Smooth muscle cell of the brain vasculature (primary cell): ENCODE results near the gene MYH13.

Source experiments
- DNase-seq: peaks from one replicate; pipeline ENCODE4 v3.0.0-alpha.2; 2012; ENCODE audit warnings: low read depth, low spot score

The MYH13 gene

DNA sequence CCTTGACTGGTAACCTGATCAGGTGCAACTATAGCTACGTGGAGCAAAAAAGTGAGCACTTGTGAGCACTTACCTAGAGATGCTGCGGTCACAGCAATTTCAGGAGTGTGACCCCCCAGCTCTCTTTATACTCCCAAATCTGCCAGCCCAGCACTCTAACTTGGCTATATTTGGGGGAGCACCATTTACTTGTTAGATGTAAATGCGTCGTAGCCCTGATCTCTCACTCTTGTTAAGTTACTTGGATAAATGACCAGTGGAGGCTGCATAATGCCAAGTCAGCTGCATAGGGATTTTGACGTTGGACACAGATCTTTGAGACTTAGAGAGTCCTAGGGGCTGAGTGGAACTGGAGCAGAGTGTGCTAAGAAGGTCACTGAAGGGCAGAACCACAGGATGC, at the start of gene MYH13:
TSS of gene MYH13 (minus strand) at position 101 of the 400 bp plus-strand sequence. CDS start 8,476 bp downstream, outside the sequence.
- DNase-seq: no peak

DNA sequence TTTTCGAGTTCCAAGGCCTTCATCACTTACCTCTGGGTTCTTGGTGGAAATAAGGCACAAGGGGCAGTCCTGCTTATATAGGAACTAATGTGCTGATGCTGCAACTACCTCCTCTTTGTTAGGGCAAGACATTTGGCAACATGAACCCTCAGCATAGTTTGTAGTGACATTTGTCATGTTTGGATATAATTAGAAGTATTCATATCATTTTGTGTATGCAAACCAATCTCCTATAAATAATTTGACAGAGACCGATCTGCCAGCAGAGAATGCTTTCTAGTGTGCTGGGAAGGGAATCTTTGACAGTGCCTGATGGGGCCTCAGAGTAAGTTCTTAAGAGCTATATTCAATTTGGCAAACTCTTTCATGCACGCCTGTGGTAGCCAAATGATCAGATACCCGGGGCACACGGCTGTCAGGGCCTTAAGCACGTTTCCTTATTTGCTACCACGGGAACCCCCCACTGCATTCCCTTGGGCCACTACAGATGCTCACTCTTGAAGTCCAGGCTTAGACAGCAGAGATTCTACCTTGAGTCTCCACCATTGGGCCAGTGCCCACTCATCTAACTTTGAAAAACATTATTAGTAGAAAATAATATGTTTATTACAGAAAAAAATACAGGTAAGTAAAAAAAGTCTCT, 49.2 kb upstream of the MYH13 start, which contains the start of gene MYH8:
TSS of gene MYH8 (minus strand) at position 51 of the 643 bp plus-strand sequence. CDS start 1,723 bp downstream, outside the sequence.
- no peak for DNase-seq

DNA sequence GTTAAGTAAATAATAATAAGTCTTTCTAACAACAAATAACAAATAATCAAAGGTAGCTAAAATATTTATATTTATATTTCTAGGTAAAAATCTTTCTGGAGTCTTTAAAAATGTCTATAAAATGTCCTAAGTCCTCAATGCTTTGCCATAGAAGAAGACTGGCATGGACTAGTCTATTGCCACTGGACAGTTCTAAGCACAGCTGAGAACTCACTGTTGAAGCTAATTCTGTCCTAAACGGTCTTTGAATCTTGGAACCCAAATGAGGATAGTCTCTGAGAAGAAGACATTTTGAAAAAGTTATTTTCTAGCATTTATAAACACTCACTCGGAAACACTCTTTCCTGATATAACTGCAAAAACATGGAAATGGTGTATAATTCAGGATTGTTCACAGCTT, 48.4 kb upstream of the MYH13 start:
- no peak for DNase-seq

DNA sequence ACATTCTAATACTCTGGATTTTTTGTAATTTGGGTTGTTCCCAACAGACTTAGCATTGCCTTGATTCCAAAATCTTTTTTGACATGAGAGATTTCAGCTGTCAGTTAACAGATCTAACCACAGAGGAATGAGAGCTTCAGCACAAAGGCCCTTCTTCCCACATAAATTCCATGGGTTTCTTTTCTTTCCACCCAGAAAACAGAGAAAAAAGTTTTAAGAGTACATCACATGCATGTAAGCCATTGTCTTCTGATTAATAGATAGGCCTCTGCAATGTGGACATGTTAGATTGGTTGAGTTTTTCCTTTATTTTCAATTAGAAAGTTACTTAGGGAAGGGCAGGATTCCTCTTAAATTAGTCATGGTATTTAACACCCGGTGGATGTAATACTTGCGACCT, 48.0 kb upstream of the MYH13 start:
- DNase-seq: no peak

DNA sequence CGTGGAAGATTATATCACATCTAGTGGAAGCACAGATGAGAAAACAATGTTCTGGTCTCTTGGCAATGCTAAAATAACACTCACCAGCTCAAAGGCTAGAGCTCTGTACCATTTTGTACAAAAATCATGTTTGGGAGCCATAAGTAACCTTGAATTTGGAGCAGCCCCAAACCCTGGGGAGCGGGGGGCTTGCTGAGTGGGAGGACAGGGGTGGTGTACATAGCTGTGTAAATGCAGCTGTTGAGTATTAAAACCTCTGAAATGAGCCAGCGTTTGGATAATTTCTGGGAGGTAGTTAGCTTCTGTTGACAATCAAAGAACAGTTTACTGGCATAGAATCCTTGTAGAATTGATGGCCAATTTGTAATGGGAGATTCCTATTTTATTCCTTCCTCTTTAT, 44.6 kb upstream of the MYH13 start:
- DNase-seq: no peak

DNA sequence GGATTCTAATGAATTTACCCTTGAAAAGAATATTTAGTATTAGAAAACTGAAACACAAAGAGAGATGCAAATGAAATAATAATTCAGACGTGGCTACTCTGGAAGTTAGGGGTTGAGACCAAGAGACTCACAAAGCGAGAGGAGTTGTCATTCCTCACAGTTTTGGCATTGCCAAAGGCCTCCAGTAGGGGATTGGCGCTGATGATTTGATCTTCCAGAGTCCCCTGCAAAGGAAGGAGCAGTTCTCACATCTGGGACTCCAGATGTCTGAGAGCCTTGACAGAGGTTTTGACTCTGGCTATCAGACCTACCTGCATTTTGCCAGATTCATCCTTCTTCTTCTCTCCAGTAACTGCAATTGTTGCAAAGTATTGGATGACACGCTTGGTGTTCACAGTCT, 42.4 kb upstream of the MYH13 start:
- DNase-seq: no peak

DNA sequence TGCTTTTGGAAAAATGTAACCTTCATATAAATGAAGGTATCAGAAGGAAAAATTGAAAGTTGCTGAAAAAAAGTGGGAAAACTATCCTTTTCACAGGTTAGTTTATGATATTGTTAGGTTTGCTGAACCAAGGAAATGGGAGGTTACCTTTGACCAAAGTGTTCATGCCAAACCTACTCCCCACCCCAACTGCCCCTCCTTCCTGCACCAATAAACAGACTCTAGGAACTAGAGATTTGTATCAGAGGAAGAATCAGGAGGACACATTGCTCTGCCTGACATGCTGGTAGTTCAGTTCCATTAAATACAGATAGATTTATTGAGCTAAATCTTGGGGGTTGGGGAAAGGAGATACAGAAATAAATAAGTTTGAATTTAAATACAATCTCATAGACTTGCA, 30.8 kb upstream of the MYH13 start:
- no peak for DNase-seq

DNA sequence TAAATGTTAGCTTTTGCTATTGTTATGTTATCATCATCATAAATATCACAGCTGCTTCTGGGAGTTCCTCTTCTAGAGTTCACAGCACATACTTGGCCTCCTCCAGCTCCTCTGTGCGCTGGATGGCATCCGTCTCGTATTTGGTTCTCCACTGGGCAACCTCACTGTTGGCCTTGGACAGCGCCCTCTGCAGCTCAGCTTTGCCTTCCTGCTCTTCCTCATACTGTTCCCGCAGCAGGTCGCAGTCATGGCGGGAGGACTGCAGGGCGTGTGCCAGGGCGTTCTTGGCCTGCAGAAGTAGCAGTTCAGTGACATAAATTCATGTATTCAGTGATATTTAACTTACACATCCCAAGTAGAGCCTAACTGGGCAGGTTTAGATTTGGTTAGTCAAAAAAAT, 25.5 kb upstream of the MYH13 start:
- no peak for DNase-seq

DNA sequence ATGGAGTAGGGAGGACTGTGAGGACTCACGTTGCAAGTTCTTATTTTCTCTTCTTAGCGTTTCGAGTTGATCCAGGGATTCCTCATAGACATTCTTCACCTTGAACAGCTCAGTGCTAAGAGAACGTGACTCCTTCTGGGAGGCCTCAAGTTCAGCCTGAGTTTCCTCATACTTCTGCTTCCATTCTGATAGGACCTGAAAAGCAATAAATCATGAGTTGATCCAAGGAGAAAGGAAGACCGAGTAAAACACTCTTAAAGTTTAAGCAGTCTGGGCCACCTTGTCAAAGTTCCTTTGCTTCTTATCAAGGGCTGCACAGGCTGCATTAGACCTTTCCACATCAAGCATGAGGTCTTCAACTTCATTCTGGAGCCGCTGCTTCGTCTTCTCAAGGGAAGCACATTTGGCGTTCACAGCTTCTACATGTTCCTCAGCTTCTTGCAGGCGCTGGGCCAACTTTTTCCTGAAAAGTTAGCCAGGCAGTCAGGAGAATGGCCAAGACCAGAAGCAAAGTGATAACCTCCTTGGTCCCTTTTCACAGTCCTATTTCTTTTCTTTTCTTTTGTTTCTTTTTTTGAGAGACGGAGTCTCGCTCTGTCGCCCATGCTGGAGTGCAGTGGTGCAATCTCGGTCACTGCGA, 23.8 kb upstream of the MYH13 start:
- no peak for DNase-seq

DNA sequence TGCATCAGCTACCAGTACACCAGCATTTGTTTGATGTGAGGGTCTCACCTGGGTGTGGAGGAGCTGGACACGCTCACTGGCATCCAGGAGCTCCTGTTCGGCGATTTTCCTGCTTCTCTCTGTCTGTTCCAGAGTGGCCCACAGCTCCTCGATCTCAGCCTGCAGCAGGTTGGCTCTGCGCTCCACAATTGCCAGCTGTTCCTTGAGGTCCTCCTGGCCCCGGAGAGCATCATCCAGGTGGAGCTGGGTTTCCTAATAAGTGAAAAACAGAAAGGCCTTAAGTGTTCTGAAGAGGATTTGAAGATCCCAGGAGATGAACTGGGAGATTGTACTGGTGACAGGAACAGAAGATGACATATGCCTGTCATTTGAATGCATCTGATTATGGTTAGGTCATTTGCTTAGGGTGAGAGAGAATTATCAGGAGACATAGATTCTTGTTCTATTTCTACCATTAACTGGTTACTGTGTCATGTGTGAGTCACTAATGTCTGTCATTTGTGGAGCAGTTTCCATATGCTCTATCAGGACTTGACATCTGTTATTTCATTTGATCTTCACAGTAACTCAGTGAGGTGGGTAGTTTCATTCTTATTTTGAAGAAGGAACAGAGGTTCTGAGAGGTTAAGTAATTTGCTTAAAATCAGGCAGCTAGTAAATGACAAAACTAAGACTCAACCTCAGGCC, 21.5 kb upstream of the MYH13 start:
- no peak for DNase-seq

DNA sequence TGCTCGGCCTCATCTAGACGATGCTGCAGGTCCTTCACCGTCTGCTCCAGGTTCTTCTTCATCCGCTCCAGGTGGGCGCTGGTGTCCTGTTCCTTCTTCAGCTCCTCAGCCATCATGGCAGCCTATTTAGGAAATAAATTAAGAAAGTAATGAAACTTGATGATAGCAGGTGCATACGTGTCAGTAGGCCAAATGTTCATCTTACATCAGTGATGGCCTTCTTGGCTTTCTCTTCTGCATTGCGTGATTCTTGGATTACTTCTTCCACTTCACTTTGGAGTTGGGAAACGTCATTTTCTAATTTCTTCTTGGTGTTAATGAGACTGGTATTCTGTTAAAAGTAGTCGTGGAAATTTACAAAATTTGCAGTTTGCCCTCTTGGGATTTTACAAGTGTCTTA, 20.1 kb upstream of the MYH13 start:
- no peak for DNase-seq

DNA sequence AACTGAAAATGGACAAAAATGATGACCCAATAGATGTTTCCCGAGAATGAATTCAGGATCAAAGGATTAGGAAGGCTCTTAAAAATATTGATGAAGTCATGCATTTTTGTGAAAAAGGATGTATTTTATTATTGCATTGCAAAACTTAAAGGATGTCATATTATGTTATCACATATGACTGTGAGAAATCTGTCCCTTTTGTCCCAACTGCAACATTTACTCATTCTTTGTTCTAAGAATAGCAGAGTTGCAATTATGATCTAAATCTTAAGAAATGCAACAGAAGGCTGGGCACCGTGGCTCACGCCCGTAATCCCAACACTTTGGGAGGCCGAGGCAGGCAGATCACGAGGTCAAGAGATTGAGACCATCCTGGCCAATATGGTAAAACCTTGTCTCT, 13.1 kb upstream of the MYH13 start:
- no peak for DNase-seq

DNA sequence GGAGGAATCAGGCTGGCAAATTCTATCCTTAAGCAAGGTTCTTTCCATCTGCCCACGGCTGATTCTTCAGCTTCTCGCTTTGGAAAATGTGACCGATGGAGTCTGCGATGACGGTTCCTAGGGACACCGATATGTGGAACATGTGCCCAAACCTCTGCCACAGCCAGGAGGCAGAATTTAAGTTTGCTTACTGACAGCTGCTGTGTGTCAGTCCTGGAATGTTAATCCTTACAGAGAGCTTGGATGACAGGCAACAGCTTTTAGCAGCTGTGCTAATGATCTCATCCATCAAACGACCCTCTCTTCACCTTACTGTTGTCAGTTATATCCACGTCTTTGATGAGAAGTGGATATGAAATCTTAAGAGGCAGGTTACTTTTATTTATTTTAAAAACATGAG, 11.4 kb upstream of the MYH13 start:
- DNase-seq: no peak

DNA sequence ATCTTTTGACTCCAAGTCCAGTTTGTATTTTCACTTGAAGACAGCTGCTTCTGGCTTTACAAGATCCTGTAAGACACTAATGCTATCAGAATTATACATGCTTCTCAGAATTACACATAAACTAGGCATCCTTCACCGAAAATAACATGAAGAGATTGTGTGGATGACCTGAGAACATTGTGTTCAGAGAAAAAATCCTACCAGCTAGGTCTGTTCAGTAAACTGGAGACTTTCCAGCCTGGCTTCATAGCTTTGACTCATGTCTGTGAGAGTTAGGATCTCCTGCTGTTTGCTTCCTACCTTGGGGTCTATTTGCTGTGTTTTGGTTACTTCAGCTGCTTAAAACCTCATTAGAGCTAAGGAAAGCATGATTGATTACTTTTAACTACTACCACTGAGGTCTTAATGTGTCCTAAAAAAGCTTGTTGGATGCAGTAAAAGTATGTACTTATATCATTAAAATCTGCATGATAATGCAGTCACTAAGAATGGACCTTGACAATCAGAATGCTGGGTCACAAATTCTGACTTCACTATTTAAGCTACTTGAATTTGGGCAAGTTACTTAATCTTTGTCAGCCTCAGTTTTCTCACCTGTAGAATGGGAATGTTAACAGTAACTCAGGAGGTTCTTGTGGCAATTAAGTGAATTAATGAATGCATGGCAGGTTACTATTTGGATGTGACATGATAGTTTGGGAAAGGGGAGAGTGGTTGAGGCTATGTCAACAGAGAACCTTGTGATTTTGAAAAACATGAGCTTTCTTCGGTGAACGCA, 8.0 kb upstream of the MYH13 start:
- no peak for DNase-seq

DNA sequence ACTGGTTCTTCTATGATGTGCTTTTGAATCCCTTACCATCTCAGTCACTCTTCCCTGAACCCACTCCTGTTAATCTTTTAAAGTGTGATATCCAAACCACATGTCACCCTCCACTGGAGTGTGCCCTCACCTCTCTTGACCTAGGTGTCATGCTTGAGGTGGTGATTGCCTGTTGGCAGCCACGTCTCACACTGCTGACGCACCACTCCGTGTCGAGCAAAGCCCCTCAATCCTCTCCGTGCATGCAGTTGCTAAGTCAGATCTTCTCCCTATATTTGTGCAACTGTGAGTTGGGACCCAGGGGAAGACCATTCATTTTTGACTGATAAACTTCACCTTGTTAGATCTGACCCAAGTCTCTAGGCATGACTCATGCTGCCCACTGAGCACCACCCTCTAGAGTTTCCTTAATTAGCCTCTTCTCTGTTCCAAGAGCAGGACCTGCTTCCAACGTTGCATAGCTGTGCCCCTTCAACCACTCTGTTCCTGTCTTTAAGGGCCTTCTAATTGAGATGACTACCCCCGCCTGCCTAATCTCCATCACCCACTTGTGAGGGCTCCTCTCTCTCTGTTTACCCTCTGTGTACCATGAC, 2.7 kb downstream of the MYH13 start:
- no peak for DNase-seq

DNA sequence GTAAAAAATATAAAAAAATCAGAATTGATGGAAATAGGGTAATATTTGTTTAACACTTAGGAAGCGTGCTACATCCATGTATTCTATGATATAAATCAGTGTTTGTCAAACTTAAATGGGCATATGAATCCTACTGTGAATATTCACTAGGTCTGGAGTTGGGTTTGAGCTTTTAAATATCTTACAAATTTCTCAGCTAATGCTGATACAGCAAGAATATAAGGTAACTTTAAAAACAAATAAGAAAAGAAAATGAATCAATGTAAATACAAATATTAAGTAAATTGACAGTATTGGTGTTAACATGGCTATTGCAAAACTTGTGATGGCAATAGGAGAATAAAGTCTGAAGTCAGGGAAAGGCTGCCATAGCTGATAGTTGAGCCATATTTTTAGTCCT, 3.6 kb downstream of the MYH13 start:
- DNase-seq: no peak

DNA sequence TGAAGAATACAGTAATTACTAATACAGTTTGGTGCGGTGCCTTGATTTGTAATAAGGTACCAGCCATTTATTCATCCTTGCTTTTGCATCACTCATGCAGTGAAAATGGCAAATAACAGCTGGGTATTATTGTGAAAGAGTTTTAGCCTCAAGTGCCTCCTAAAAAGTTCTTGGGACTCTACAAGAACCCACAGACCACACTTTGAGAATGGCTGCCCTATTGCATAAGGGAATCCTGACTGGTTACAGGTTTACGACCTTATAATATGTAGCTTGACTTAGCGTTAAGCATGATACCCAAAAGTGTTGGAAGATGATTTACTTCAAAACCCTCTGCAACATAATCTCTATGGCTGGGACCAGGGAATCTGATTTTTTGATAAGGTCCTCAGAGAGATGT, 4.2 kb downstream of the MYH13 start:
- DNase-seq: no peak

DNA sequence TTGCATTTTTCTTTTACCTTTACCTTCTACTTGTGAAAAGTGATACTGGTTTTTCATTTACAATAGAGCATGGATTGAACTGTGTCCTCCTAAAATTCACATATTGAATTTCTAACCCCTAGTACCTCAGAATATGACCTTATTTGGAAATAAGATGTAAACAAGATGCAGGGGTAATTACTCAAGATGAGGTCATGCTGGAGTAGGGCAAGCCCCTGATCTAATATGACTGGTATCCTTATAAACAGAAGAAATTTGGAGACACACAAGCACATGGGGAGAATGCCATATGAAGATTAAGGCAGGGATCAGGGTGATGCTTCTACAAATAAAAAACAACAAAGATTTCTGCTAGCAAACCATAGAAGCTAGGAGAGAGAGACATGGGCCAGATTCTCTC, 12.2 kb downstream of the MYH13 start:
- no peak for DNase-seq

DNA sequence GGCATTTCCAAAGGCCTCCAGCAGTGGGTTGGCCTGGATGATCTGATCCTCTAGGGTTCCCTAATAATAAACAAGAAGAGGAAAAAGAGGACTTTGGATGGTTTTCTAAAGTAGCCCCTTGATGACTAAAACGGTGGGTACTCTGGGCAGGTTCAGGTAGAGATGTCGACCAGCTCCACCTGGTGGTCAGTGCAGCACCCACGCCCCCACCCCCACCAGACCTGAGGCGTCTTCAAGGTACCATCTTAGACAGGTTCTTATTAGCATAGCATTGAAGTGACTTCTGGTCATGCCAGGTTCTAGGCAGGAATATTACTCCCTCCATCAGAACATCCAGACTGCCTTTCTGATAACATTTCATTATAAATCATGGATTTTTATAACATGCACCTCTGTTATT, 15.0 kb downstream of the MYH13 start:
- no peak for DNase-seq

DNA sequence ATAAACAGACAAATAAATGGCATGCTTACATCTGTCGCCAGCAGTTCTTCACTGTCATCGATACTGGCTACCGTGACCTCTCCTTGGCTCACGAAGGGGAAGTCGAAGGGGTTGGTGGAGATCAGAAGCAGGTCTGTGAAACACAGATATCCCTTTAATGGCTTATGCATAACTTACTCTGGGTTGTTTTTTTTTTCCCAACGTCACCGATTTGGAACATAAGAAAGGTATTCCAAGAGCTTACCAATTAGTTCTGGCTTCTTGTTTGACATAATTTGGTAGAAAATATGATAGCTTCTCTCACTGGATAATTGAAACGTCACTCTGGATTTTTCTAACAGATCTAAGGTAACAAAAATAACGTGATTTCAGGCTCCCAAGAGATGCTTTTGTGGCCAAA, 18.2 kb downstream of the MYH13 start:
- DNase-seq: no peak

DNA sequence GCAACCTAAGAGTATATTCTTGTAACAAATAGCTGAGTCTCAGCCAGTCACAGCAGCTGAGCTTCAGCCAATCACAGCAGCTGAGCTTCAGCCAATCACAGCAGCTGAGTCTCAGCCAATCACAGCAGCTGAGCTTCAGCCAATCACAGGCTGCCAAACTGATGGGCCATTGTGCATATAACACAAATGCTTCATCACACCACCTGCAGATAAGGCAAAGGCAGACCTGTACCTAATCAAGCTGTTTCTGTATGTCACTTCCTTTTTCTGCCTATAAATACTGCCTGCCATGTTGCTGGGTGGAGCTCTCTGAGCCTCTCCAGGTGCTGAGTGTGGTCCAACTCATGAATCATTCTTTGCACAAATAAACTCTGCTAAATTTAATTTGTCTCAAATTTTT, 19.9 kb downstream of the MYH13 start:
- no peak for DNase-seq

DNA sequence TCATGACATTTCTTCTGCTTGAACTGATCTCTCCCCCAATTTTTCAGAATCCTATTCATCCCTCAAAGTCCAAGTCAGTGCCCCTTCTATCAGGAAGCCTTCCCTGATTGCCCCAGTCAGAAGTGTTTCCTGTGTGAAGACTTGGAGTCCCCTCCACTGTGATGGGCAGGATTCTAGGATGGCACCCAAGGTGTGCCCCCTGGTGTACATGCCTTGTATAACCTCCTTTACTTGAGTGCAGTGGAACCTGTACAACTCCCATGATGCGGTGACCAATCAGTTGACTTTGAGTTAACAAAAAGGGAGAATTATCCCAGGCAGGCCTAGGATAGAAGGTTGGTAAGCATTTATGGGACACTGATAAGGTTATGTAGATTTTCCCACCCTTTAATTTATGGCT, 23.4 kb downstream of the MYH13 start:
- DNase-seq: no peak
